K562 (cell line): ENCODE data around the gene ADGRA1. TPM values are rescaled to one million over a fixed set of nuclear protein-coding genes. Genes with fewer than 3 reads are reported as not detected.

Experiments used
- ATAC-seq: fragments of 200-7000 bp; cut with Tn5 transposase; 3 replicates; pipeline ENCODE4 v1.9.1; 2020; ENCODE audit warnings: moderate library complexity
- BruUV-seq: library from RNA; stranded (reverse); fragments of 400-500 nt; replicated peaks from 2 replicates; lab custom pipeline; 2021; lab: Mats Ljungman, UMichigan
- CTCF ChIA-PET: fragments of 300-600 bp; formaldehyde crosslinking; extraction: SDS; loops from one replicate; lab custom pipeline; 2021; ENCODE audit warnings: low intra/inter-chr PET ratio; lab: Yijun Ruan, JAX
- POLR2A ChIA-PET: fragments of 300-600, 350-650 bp; sonication (Branson Sonifier 250); formaldehyde crosslinking; extraction: SDS; loops from one replicate; lab custom pipeline; 2021; ENCODE audit warnings: antibody characterized with exemption, inconsistent platforms; lab: Yijun Ruan, JAX
- DNase-seq, 4 experiments: peaks; one replicate each; pipeline versions ENCODE4 v3.0.0 to v3.0.0-alpha.2; 2011 to 2018; ENCODE audit warnings: low spot score in 3 of 4, mixed read lengths in 3 of 4; ENCODE audit errors: extremely low read depth in 1 of 4
- FAIRE-seq: peaks from 2 replicates; lab custom pipeline; 2011; peaks lifted over from hg19 to GRCh38; lab: Jason Lieb, UNC
- H2AFZ ChIP-seq: 2 replicates; pipeline ENCODE4 v1.6.0; 2011; ENCODE audit warnings: low read depth, low read length, control low read depth, inconsistent platforms
- H3K27ac ChIP-seq: fragments of 200-600 bp; 3 replicates; pipeline ENCODE4 v1.8.0; 2011; ENCODE audit warnings: low read depth, mild to moderate bottlenecking, control low read depth, inconsistent platforms, low read length, moderate library complexity, mixed read lengths; ENCODE audit errors: extremely low read depth
- H3K27me3 ChIP-seq, 2 experiments: fragments of 300-600 bp in 1 of 2; 2 replicates in 1 of 2; 3 replicates in 1 of 2; pipeline versions ENCODE4 v1.6.0 to v1.8.0; 2011; ENCODE audit warnings: inconsistent platforms in 2 of 2, low read length in 2 of 2, mild to moderate bottlenecking in 1 of 2, mixed read lengths in 1 of 2, moderate library complexity in 1 of 2; ENCODE audit not compliant: control insufficient read depth in 2 of 2, insufficient read depth in 2 of 2
- H3K36me3 ChIP-seq: fragments of 300-600 bp; 3 replicates; pipeline ENCODE4 v1.8.0; 2011; ENCODE audit warnings: mild to moderate bottlenecking, low read length, inconsistent platforms; ENCODE audit not compliant: control insufficient read depth, insufficient read depth
- H3K4me1 ChIP-seq, 2 experiments: fragments of 200-600 bp in 1 of 2; replicated peaks in 1 of 2; 2 replicates in 1 of 2; 3 replicates in 1 of 2; pipeline versions ENCODE4 v1.5.1 to v1.8.0; 2011; ENCODE audit warnings: inconsistent platforms in 2 of 2, low read length in 2 of 2, mild to moderate bottlenecking in 1 of 2, mixed read lengths in 1 of 2, moderate library complexity in 1 of 2; ENCODE audit not compliant: control insufficient read depth in 2 of 2, insufficient read depth in 2 of 2
- H3K4me2 ChIP-seq: 2 replicates; pipeline ENCODE4 v1.6.1; 2011; ENCODE audit warnings: low read length, control low read depth, inconsistent platforms, mixed read lengths; ENCODE audit not compliant: insufficient read depth
- H3K4me3 ChIP-seq: fragments of 200-600 bp; sonication (generic), shearing (Covaris generic); 2 replicates; pipeline ENCODE4 v1.5.1; 2016; ENCODE audit warnings: control low read depth, inconsistent platforms
- H3K79me2 ChIP-seq: fragments of 200-600 bp; 3 replicates; pipeline ENCODE4 v1.8.0; 2011; ENCODE audit warnings: low read length, inconsistent platforms; ENCODE audit not compliant: control insufficient read depth, insufficient read depth
- H3K9ac ChIP-seq, 2 experiments: 2 replicates each; pipeline versions ENCODE4 v1.6.0 to v1.6.1; 2011; ENCODE audit warnings: low read depth in 2 of 2, low read length in 2 of 2, control low read depth in 1 of 2, inconsistent platforms in 1 of 2, mild to moderate bottlenecking in 1 of 2, mixed read lengths in 1 of 2; ENCODE audit not compliant: insufficient read depth in 1 of 2
- H3K9me1 ChIP-seq: one replicate; pipeline ENCODE4 v1.6.0; 2011; ENCODE audit warnings: inconsistent platforms, mild to moderate bottlenecking, low read length, moderate library complexity; ENCODE audit not compliant: control insufficient read depth, insufficient read depth
- H3K9me3 ChIP-seq: replicated peaks from 2 replicates; pipeline ENCODE4 v1.5.1; 2011; ENCODE audit warnings: low read depth, low read length, inconsistent platforms; ENCODE audit not compliant: control insufficient read depth, insufficient read depth
- H4K20me1 ChIP-seq: replicated peaks from 2 replicates; pipeline ENCODE4 v1.6.1; 2011; ENCODE audit warnings: low read length, inconsistent platforms, mixed read lengths; ENCODE audit not compliant: control insufficient read depth, insufficient read depth
- CBX8 ChIP-seq: fragments of 200-600 bp; sonication (generic); IDR thresholded peaks from 2 replicates; pipeline ENCODE4 v1.6.1; 2012; ENCODE audit warnings: borderline replicate concordance, mixed run types, low read depth, mild to moderate bottlenecking, moderate library complexity, mixed read lengths, low read length, control low read depth, inconsistent platforms; ENCODE audit not compliant: poor library complexity, severe bottlenecking; ENCODE audit errors: extremely low read depth
- CREM ChIP-seq: IDR thresholded peaks from 2 replicates; pipeline ENCODE4 v1.6.1; 2014; ENCODE audit warnings: antibody characterized with exemption, low read depth
- FOS ChIP-seq: IDR thresholded peaks from 3 replicates; pipeline ENCODE4 v1.6.1; 2011; ENCODE audit not compliant: insufficient read length; ENCODE audit errors: extremely low read depth
- NRF1 ChIP-seq, 2 experiments: fragments of 450-650 bp; IDR thresholded peaks in 1 of 2; conservative IDR thresholded peaks in 1 of 2; 2 replicates each; pipeline ENCODE4 v1.6.1; 2014; ENCODE audit warnings: mild to moderate bottlenecking in 2 of 2
- SRSF7 ChIP-seq: fragments of 200-400 bp; formaldehyde crosslinking; optimal IDR thresholded peaks from 2 replicates; pipeline ENCODE3; 2017; ENCODE audit warnings: mild to moderate bottlenecking, low read depth, low read length
- ZBTB9 ChIP-seq: fragments of 450-650 bp; formaldehyde crosslinking; IDR thresholded peaks from 2 replicates; pipeline ENCODE4 v1.4.0; 2020; ENCODE audit warnings: mild to moderate bottlenecking, moderate library complexity
- ZNF316 ChIP-seq: fragments of 450-650 bp; IDR thresholded peaks from 2 replicates; pipeline ENCODE4 v1.6.1; 2016
- ZNF395 ChIP-seq: fragments of 200-800 bp; sonication (Bioruptor generic); IDR thresholded peaks from 2 replicates; pipeline ENCODE4 v1.6.1; 2017; ENCODE audit warnings: missing genetic modification characterization, missing compliant biosample characterization
- WGBS: fragments of 100-300 bp; shearing (Covaris generic); methylation state at CpG from one replicate; pipeline ENCODE4 v1.1.6; 2016; ENCODE audit warnings: low coverage, mixed read lengths; ENCODE audit not compliant: insufficient coverage; ENCODE audit errors: missing lambda C conversion rate; 5-methylcytosine and 5-hydroxymethylcytosine counted together
- in situ Hi-C: fragments of 300-500 bp; cut with MboI; formaldehyde crosslinking; loops from 4 replicates; pipeline ENCODE4 v1.15.0; 2018; ENCODE audit warnings: inconsistent platforms, mixed read lengths
- intact Hi-C: fragments of 100-400 bp; cut with micrococcal nuclease; formaldehyde crosslinking; loops from 2 replicates; pipeline ENCODE4 v1.14.2; 2022
- polyA plus RNA-seq, 8 experiments: library from polyadenylated mRNA; depleted of rRNA in 4 of 8; stranded (reverse) in 5 of 8; unstranded in 3 of 8; fragments of >200 nt; fragmentation: Nextera tagmentation in 2 of 8; fragmentation: Illumina TruSeq in 1 of 8; extraction: Ambion mirVana in 2 of 8; extraction: Trizol in 1 of 8; gene quantifications; 2 replicates each; pipeline versions ENCODE4 v1.2.1 to v1.2.3, GENCODE V29; 2011 to 2014; ENCODE audit warnings: inconsistent platforms in 1 of 8, missing spikeins in 1 of 8
- total RNA-seq, 7 experiments: library from RNA; depleted of rRNA in 6 of 7; stranded (reverse); fragments of >200 nt in 6 of 7; fragmentation: Illumina TruSeq in 2 of 7; extraction: Trizol in 2 of 7; gene quantifications; 2 replicates each; pipeline versions ENCODE4 v1.2.1 to v1.2.3, GENCODE V29; 2011 to 2021; ENCODE audit warnings: low replicate concordance in 1 of 7
- TF ChIP-seq, protein P1 (sequence below), 2 experiments: fragments of 450-650 bp in 1 of 2; sonication (generic) in 1 of 2; formaldehyde crosslinking; conservative IDR thresholded peaks; 2 replicates each; pipeline versions ENCODE4 v1.4.0 to v1.8.1; 2020 to 2022; ENCODE audit warnings: mild to moderate bottlenecking in 1 of 2, missing genetic modification reagents in 1 of 2
- TF ChIP-seq, protein P2 (sequence below): fragments of 200-400 bp; formaldehyde crosslinking; IDR thresholded peaks from 2 replicates; pipeline ENCODE4 v1.6.1; 2017; ENCODE audit warnings: mild to moderate bottlenecking, low read depth, low read length, moderate library complexity
- TF ChIP-seq, protein P3 (sequence below): IDR thresholded peaks from 2 replicates; pipeline ENCODE4 v1.6.1; 2014; ENCODE audit warnings: antibody characterized with exemption

Gene ADGRA1
- total and polyA plus RNA-seq, 9 of the 15 experiments (the other 6 are each of a cell fraction or from before 2014, with no cell fraction given): not detected

DNA sequence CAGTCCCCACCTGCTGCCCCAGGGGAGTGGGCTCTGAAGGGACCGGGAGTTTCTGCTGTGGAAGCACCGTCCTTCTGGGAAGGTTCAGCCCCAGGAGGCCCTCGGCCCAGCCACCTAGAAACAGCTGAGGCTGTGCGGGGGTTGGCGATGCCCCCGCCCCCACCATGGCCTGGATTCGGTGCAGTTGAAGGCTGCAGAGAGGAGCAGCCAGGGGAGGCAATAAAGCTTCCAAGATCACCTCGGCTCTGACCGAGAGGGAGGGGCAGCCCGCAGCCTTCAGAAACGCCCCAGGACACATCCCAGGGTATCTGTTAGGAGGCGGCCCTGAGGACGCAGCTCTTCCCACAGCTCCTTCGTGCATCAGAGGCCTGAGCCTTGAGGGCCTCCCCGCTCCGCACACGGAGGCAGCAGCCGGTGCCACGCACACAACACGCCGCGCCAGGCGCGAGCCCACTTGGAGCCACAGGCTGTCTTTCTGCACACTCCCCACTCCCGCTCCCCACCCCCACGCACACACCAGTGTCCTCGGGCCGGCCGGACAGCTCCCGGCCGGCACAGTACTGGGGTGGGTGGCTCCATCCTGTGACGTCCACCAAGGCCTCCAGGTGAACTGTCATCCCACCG is 73.9 kb downstream of the ADGRA1 start:
- Histone ChIP-seq H3K9me1 (no peaks in the 10 kb centered on the region), H4K20me1 (no peaks in the 10 kb centered on the region), H3K4me1 (peaks cover 0 to 52% of the 10 kb centered on the region in 2 experiments; a peak in 3 of 5 replicates), H3K9ac (no peak overlapping the region), H3K36me3 (no peaks in the 10 kb centered on the region), H3K27me3 (peaks cover 0 to 44% of the 10 kb centered on the region in 2 experiments; a peak in 2 of 5 replicates), H3K9me3 (no peaks in the 10 kb centered on the region), H3K4me3 (no peak overlapping the region), H3K79me2 (no peaks in the 10 kb centered on the region), H3K4me2 (no peak overlapping the region), H3K27ac (no peak overlapping the region), H2AFZ (no peak overlapping the region)
- no peak for DNase-seq
- POLR2A ChIA-PET: interaction anchor here (0.6 to 1.0 kb wide), 3 partner anchors 18 to 96 kb away, joined by 3 to 4 read pairs (median 3); no protein-coding TSS in a partner anchor
- no TSS peak for BruUV-seq
- 6% methylated on average over 9 of the region's 33 CpGs for WGBS
- in situ Hi-C loops: no loop called here
- ATAC-seq: no peak
- no peak for FAIRE-seq
- CTCF ChIA-PET: no interaction called here
- intact Hi-C loops: no loop called here
- TF ChIP-seq, protein P1, sequence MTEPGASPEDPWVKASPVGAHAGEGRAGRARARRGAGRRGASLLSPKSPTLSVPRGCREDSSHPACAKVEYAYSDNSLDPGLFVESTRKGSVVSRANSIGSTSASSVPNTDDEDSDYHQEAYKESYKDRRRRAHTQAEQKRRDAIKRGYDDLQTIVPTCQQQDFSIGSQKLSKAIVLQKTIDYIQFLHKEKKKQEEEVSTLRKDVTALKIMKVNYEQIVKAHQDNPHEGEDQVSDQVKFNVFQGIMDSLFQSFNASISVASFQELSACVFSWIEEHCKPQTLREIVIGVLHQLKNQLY (CRISPR knock-in tag; conservative IDR thresholded peaks at IDR 0.05): no peak
- no peak for TF ChIP-seq SRSF7
- TF ChIP-seq CREM: no peak
- no peak for TF ChIP-seq ZNF316
- TF ChIP-seq ZNF395 (CRISPR knock-in tag): no peak
- TF ChIP-seq NRF1 (conservative IDR thresholded peaks at IDR 0.05 in 1 of 2, IDR thresholded peaks at IDR 0.05 in 1 of 2): no peak
- no peak for TF ChIP-seq ZBTB9
- TF ChIP-seq, protein P2, sequence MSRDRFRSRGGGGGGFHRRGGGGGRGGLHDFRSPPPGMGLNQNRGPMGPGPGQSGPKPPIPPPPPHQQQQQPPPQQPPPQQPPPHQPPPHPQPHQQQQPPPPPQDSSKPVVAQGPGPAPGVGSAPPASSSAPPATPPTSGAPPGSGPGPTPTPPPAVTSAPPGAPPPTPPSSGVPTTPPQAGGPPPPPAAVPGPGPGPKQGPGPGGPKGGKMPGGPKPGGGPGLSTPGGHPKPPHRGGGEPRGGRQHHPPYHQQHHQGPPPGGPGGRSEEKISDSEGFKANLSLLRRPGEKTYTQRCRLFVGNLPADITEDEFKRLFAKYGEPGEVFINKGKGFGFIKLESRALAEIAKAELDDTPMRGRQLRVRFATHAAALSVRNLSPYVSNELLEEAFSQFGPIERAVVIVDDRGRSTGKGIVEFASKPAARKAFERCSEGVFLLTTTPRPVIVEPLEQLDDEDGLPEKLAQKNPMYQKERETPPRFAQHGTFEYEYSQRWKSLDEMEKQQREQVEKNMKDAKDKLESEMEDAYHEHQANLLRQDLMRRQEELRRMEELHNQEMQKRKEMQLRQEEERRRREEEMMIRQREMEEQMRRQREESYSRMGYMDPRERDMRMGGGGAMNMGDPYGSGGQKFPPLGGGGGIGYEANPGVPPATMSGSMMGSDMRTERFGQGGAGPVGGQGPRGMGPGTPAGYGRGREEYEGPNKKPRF: no peak
- no peak for TF ChIP-seq CBX8
- no peak for TF ChIP-seq FOS
- TF ChIP-seq, protein P3, sequence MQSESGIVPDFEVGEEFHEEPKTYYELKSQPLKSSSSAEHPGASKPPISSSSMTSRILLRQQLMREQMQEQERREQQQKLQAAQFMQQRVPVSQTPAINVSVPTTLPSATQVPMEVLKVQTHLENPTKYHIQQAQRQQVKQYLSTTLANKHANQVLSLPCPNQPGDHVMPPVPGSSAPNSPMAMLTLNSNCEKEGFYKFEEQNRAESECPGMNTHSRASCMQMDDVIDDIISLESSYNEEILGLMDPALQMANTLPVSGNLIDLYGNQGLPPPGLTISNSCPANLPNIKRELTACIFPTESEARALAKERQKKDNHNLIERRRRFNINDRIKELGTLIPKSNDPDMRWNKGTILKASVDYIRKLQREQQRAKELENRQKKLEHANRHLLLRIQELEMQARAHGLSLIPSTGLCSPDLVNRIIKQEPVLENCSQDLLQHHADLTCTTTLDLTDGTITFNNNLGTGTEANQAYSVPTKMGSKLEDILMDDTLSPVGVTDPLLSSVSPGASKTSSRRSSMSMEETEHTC: no peak
